K562 (cell line): ENCODE results near the gene SDHC. TPM values are rescaled to one million over a fixed set of nuclear protein-coding genes. Genes with fewer than 3 reads are reported as not detected.
A peak's percentile ranks its signal among the peaks of the same experiment; 100 is the strongest.

ENCODE experiments used
- BACH1 ChIP-seq: fragments of 200-800 bp; sonication (Bioruptor generic); IDR thresholded peaks from 2 replicates; pipeline ENCODE4 v1.6.1; 2016; ENCODE audit warnings: missing genetic modification characterization, missing compliant biosample characterization
- FOXJ2 ChIP-seq: fragments of 200-800 bp; sonication (Bioruptor generic); IDR thresholded peaks from 2 replicates; pipeline ENCODE4 v1.6.1; 2016; ENCODE audit warnings: missing genetic modification characterization, missing compliant biosample characterization
- FOXM1 ChIP-seq, 2 experiments: fragments of 450-650 bp in 1 of 2; sonication (generic) in 1 of 2; formaldehyde crosslinking in 1 of 2; IDR thresholded peaks; 2 replicates each; pipeline versions ENCODE4 v1.6.1 to v1.9.0; 2017 to 2022; ENCODE audit warnings: low read depth in 2 of 2, mild to moderate bottlenecking in 2 of 2, missing genetic modification reagents in 1 of 2, moderate library complexity in 1 of 2
- L3MBTL2 ChIP-seq: fragments of 450-650 bp; IDR thresholded peaks from 2 replicates; pipeline ENCODE4 v1.6.1; 2016; ENCODE audit warnings: mild to moderate bottlenecking, moderate library complexity
- MYC ChIP-seq, 2 experiments: fragments of 250-450 bp in 1 of 2; sonication (Bioruptor Pico) in 1 of 2; IDR thresholded peaks; 2 replicates each; pipeline versions ENCODE4 v1.5.1 to v1.6.1; 2012 to 2021; ENCODE audit warnings: low read depth in 2 of 2, borderline replicate concordance in 1 of 2, improper control_type of control experiment in 1 of 2, low read length in 1 of 2, mild to moderate bottlenecking in 1 of 2, moderate library complexity in 1 of 2
- NFXL1 ChIP-seq: fragments of 450-650 bp; formaldehyde crosslinking; IDR thresholded peaks from 2 replicates; pipeline ENCODE4 v1.4.0; 2021; ENCODE audit warnings: mild to moderate bottlenecking
- ZKSCAN8 ChIP-seq: fragments of 200-800 bp; sonication (Bioruptor generic); IDR thresholded peaks from 2 replicates; pipeline ENCODE4 v1.6.1; 2016; ENCODE audit warnings: missing genetic modification characterization, missing compliant biosample characterization
- ZNF175 ChIP-seq: fragments of 200-800 bp; sonication (Bioruptor generic); IDR thresholded peaks from 2 replicates; pipeline ENCODE4 v1.6.1; 2016; ENCODE audit warnings: low read depth, mild to moderate bottlenecking, missing genetic modification characterization, missing compliant biosample characterization
- ZNF695 ChIP-seq: fragments of 450-650 bp; formaldehyde crosslinking; IDR thresholded peaks from 2 replicates; pipeline ENCODE4 v1.4.0; 2020; ENCODE audit warnings: mild to moderate bottlenecking, moderate library complexity
- ZNF830 ChIP-seq: fragments of 250-450 bp; sonication (Bioruptor Pico); IDR thresholded peaks from 2 replicates; pipeline ENCODE4 v1.5.0; 2021; ENCODE audit warnings: mild to moderate bottlenecking
- polyA plus RNA-seq, 8 experiments: library from polyadenylated mRNA; depleted of rRNA in 4 of 8; stranded (reverse) in 5 of 8; unstranded in 3 of 8; fragments of >200 nt; fragmentation: Nextera tagmentation in 2 of 8; fragmentation: Illumina TruSeq in 1 of 8; extraction: Ambion mirVana in 2 of 8; extraction: Trizol in 1 of 8; gene quantifications; 2 replicates each; pipeline versions ENCODE4 v1.2.1 to v1.2.3, GENCODE V29; 2011 to 2014; ENCODE audit warnings: inconsistent platforms in 1 of 8, missing spikeins in 1 of 8
- total RNA-seq, 7 experiments: library from RNA; depleted of rRNA in 6 of 7; stranded (reverse); fragments of >200 nt in 6 of 7; fragmentation: Illumina TruSeq in 2 of 7; extraction: Trizol in 2 of 7; gene quantifications; 2 replicates each; pipeline versions ENCODE4 v1.2.1 to v1.2.3, GENCODE V29; 2011 to 2021; ENCODE audit warnings: low replicate concordance in 1 of 7
- TF ChIP-seq, protein P1 (sequence below), 2 experiments: fragments of 450-650 bp in 1 of 2; sonication (generic) in 1 of 2; formaldehyde crosslinking in 1 of 2; IDR thresholded peaks; 2 replicates each; pipeline versions ENCODE4 v1.7.1 to v1.9.0; 2016 to 2022; ENCODE audit warnings: inconsistent platforms in 1 of 2, mild to moderate bottlenecking in 1 of 2, missing genetic modification reagents in 1 of 2
- TF ChIP-seq, protein P2 (sequence below): sonication (generic); formaldehyde crosslinking; IDR thresholded peaks from 2 replicates; pipeline ENCODE4 v1.8.0; 2022; ENCODE audit warnings: mild to moderate bottlenecking, missing genetic modification reagents, borderline replicate concordance

SDHC gene
- total and polyA plus RNA-seq, 9 of the 15 experiments (the other 6 are each of a cell fraction or from before 2014, with no cell fraction given) = 7.7 to 309 (median 174) TPM

DNA sequence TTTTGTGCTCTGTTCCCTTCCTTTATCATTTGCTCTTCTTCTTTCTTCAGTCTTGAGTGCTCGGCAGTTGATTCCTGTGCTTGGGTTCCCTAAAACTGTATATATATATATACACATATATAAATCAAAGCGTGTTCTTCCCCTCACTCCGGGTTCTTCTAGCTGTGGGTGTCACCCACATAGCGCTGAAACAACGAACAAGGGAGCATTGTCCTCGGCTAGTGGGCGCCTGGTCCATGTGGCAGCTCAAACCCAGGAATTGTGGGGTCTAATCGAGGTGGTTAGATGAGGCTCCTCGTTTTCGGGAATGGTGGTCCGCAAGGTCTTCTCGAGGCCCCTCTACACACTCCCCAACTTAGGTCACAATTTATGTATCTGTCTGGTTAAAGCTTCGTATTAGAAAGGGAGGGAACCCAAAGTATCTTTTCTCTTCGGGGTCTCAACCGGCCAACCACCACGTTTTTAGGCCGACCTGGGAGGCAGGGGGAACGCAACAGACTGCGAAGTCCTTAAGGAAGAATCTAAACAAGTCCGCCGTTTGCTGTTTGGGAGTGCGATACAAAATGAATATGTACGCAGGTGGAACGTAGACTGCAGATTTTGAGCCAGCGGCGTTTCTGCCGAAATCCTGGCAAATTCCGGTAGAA, 504 bp upstream of the SDHC start (continued):
- no peak for TF ChIP-seq ZNF830
- TF ChIP-seq, protein P1, sequence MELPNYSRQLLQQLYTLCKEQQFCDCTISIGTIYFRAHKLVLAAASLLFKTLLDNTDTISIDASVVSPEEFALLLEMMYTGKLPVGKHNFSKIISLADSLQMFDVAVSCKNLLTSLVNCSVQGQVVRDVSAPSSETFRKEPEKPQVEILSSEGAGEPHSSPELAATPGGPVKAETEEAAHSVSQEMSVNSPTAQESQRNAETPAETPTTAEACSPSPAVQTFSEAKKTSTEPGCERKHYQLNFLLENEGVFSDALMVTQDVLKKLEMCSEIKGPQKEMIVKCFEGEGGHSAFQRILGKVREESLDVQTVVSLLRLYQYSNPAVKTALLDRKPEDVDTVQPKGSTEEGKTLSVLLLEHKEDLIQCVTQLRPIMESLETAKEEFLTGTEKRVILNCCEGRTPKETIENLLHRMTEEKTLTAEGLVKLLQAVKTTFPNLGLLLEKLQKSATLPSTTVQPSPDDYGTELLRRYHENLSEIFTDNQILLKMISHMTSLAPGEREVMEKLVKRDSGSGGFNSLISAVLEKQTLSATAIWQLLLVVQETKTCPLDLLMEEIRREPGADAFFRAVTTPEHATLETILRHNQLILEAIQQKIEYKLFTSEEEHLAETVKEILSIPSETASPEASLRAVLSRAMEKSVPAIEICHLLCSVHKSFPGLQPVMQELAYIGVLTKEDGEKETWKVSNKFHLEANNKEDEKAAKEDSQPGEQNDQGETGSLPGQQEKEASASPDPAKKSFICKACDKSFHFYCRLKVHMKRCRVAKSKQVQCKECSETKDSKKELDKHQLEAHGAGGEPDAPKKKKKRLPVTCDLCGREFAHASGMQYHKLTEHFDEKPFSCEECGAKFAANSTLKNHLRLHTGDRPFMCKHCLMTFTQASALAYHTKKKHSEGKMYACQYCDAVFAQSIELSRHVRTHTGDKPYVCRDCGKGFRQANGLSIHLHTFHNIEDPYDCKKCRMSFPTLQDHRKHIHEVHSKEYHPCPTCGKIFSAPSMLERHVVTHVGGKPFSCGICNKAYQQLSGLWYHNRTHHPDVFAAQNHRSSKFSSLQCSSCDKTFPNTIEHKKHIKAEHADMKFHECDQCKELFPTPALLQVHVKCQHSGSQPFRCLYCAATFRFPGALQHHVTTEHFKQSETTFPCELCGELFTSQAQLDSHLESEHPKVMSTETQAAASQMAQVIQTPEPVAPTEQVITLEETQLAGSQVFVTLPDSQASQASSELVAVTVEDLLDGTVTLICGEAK (IDR thresholded peaks at IDR 0.05) = no peak
- TF ChIP-seq, protein P1 (CRISPR knock-in tag; IDR thresholded peaks at IDR 0.05) = no peak
- TF ChIP-seq, protein P2, sequence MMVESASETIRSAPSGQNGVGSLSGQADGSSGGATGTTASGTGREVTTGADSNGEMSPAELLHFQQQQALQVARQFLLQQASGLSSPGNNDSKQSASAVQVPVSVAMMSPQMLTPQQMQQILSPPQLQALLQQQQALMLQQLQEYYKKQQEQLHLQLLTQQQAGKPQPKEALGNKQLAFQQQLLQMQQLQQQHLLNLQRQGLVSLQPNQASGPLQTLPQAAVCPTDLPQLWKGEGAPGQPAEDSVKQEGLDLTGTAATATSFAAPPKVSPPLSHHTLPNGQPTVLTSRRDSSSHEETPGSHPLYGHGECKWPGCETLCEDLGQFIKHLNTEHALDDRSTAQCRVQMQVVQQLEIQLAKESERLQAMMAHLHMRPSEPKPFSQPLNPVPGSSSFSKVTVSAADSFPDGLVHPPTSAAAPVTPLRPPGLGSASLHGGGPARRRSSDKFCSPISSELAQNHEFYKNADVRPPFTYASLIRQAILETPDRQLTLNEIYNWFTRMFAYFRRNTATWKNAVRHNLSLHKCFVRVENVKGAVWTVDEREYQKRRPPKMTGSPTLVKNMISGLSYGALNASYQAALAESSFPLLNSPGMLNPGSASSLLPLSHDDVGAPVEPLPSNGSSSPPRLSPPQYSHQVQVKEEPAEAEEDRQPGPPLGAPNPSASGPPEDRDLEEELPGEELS (CRISPR knock-in tag) = 0 out of 2 replicates have a peak, but pooled peaks have one; percentile 10
- TF ChIP-seq BACH1 (tag) = peak; percentile 39; the same call in 1 of the 2 replicates
- peak; percentile 9; the same call in 1 of the 2 replicates for TF ChIP-seq MYC (IDR thresholded peaks at IDR 0.05; ENCODE audit: low read depth, low read length)
- no peak for TF ChIP-seq MYC (CRISPR knock-in tag; IDR thresholded peaks at IDR 0.05; ENCODE audit: borderline replicate concordance, low read depth)
- TF ChIP-seq ZNF175 (CRISPR knock-in tag) = peak; percentile 70; the same call in 1 of the 2 replicates
- 0 out of 2 replicates have a peak, but pooled peaks have one; percentile 34 for TF ChIP-seq ZKSCAN8
- TF ChIP-seq ZNF695 (CRISPR knock-in tag) = no peak
- 0 out of 2 replicates have a peak, but pooled peaks have one; percentile 23 for TF ChIP-seq FOXJ2 (tag)
- no peak for TF ChIP-seq NFXL1 (CRISPR knock-in tag)
- 0 out of 2 replicates have a peak, but pooled peaks have one; percentile 17 for TF ChIP-seq FOXM1 (IDR thresholded peaks at IDR 0.05; ENCODE audit: low read depth)
- no peak for TF ChIP-seq FOXM1 (CRISPR knock-in tag; IDR thresholded peaks at IDR 0.05; ENCODE audit: low read depth)
- peak; percentile 68 for TF ChIP-seq L3MBTL2
